ENCODE data around the gene MESP2.

Gene MESP2

DNA sequence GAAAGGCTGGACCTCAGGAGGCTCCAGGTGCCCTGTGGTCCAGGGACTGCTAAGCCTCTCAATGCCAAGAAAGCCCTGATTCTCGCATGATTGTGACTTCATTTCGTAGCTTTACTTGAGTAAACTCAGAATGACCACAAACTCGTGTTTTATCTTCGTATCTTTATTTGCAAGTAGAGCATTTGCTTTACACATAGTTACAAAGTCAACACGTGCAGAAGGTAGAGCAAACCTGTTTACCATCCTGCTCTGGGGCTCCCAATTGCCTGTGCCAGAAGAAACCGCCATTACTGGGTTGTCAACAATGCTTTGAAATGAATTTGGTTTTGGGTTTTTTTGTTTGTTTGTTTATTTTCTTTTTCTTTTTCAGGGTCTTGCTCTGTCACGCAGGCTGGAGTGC, 19.2 kb upstream of the MESP2 start:
- no peak for DNase-seq (ENCODE audit: low read depth)

- no peak for DNase-seq (ENCODE audit: low read depth)
These were observed 17.8 kb upstream of the MESP2 start for GRCh38 chr15:89758283-89758682.

DNA sequence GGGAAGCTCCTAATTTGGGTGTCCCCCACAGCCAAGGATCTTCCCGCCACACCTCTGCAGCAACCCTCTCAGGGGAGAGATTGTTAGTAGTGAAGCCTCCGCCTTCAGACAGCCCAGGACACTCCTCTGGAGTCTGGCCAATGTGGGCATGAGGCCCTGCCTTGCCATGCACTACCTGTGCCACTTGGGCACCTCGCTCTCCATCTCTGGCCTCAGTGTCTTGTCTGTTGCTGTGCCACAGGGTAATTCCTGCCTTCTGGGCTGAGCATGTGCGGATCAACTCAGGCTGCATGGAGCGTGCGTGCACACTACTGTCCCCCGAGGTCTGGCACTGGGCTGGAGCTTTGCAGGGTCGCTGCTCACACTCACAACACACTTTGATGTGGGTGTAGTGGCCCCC, 17.2 kb upstream of the MESP2 start:
- DNase-seq (ENCODE audit: low read depth) = no peak

DNA sequence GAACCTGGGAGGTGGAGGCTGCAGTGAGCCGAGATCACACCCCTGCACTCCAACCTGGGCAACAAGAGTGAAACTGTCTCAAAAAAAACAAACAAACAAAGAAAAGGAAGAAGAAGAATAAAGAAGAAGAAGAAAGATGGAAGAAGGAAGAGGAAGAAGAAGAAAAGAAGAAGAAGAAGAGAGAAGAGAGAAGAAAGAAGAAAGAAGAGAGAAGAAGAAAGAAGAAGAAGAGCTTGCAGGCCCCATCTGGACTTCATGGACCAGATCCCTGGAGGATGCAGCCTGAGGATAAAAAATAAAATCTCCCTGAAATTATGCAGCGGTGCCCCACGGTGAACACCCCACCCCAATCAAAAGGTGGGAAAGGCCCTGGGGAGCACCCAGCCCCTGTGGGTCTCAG, 16.3 kb upstream of the MESP2 start:
- DNase-seq (ENCODE audit: low read depth) = no peak

GRCh38 chr15:89760303-89761008, 15.7 kb upstream of the MESP2 start:
- DNase-seq (ENCODE audit: low read depth) = peak; percentile 51

DNA sequence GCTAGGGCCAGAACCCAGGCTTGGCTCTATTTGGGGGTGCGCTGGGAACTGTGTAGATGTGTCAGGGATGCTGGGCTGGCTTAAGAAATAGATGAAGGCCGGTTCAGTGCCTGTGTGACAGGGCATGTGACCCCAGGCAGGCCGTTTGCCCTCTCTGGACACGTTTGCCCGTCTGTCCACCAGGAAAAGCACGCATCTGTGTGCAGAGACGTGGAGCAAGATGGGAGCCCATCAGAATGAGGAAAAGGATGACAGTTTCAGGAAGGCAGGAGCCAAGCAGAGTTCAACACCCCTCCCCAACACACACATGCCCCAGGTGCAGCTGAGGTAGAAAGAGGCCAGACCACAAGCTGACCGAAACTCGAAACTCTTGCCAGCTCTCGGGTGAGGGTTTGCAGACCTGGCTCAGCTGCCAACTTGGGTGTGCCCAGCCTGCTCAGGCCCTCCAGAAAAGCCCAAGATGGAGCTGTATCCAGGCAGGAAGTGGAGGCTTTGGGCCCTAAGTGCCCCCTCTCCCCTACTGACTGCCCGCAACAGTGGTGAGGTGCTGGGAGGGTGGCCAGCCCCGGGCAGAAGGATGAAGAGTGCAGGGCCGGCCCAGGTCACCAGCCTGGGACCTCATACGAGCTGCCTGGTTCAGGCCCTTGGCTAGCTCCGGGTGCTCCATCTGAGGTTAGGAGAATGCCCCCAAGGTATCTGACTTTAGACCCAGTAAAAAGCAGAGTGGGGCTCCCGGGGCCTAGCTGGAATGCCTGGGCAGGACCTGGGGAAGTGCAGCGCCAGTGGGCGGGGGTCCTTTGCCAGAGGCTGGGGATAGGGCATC, 14.9 kb upstream of the MESP2 start:
- no peak for DNase-seq (ENCODE audit: low read depth)

DNA sequence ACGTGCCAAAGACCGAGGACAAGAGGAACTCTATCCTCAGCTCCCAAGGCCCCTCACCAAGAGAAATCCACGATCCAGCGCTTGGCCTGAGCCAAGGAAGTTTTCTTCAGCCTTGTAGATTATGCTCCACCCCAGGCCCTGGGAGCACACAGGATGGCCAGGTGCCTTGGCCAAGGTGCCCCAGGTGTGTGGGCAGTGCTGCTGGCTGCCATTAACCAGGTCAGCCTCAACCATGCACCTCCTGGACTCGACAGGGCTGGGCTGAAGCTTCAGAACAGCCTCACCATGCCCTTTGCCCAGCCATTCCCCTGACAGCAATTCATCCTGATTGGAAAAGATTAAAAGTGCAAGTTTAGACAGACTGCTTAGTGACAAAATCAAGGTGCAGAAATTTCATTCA, 14.2 kb upstream of the MESP2 start:
- no peak for DNase-seq (ENCODE audit: low read depth)

DNA sequence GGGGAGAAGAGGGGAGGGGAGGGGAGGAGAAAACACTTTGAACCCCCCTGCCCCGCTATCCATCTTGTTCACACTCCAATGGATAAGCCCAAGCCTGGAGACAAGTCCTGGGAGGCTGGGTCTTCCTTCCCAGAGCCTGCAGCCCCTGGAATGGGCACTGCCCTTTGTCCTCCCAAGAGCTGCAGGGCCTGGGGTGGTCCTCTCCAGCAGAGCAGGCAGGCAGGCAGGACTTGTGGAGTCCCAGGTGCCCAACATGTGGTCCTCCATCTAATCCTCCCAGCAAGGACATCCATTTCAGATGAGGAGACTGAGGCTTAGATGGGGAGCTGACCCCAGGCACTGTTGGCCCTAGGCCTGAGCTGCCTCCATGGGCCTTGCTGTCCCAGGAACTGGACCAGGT, 10.4 kb upstream of the MESP2 start:
- DNase-seq (ENCODE audit: low read depth) = no peak

DNA sequence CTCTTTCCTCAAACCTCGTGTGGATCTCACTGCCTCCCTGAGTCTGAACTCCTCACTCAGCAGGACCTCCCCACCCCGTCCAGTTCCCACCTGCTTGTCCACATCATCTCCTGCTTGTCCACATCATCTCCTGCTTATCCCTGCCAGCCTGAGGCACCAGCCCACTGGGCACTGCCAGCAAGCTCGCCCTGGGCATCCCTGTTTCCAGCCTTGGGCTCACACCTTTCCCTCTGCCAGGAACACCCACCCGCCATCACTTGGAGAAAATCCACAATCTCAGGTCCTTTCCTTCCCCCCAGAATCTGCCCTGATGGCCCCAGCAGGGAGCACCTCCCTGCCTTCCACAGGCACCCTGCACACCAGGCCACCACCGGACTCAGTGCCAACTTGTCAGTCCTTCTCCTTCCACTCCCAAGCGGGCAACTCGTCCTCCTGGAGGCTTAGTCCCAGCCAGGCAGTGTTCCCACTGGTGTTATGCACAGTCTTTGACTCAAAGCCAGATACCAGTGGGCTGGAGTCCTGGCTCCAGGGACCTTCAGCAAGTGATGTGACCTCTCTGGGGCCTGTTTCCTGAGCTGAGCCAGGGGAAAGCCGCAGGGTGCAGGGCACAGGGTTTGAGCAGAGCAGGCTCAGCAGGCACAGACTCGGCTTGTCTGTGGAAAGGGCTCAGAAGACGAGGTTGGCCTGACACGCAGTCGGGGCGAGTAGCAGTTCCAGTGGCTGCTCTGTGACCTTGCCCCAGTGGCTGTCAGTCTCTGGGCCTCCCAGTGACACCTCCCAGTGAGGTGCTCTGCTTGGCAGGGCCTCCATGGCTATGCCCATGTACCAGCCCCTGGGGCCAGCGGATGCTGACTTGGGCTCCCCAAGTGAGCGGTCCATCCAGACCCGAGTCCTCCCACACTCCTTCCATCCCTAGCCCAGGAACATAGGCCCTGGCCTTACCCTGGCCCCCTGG, 9.5 kb upstream of the MESP2 start:
- DNase-seq (ENCODE audit: low read depth) = no peak

DNA sequence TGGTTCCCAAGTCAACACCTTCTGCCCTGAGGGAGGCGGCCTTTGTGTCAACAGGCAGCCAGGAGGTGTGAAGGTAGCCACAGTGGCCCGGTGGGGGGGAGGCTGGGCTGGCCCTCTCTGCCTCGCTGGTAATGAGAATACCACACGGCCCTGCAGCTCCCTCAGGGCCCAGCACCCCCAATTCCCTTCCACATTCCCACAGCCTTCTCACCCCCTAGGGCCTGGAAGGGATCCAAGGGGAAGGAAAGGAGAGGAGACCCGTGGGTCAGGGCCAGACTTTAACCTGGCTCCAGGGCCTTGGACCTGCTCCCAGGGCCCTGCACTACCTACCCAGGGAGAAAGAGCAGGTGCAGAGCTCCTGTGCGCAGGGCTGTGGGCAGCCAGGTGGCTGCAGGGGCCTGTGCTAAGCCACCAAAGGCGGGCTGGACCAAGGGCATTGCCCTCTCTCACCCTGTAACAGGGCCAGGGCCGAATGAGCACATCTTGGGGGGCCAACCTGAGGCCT, 8.7 kb upstream of the MESP2 start:
- DNase-seq (ENCODE audit: low read depth) = no peak

DNA sequence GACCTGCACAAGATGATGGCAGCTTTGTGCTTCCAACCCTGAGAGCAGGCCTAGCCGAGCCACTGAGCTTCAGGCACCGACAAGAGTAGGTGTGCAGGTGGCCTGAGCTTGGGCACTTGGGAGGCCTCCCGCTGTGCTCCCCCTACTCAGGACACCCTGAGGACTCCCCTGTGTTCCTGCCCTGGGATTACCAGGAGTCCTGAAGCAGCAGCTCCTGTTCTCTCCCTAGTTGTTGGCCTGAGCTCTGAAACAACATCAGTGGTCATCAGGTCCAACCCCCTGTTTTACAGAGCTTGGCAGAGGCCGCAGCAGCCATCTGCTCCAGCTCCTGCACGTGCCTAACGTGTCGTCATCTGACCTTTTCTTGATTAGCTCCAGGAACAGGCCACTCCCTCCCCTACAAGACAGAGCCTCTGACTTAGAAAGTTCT, 8.0 kb upstream of the MESP2 start:
- DNase-seq (ENCODE audit: low read depth) = no peak

DNA sequence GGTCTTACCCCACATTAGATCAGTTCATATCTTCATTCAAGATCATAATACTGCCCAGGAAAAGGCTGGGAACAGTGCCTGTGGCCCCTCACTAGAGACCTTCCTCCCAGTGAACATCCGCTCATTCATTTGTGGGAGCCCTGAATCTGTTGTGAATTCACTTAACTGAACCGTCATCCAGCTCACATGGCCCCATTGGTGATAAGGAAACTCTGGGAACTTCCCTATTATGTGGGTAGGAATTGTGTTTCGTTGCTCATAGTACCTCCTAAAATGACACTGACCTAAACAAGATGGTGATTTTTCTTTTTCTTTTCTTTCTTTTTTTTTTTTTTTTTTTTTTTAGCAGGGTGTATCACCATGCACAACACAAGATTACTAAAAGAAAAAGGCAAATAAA, 6.8 kb upstream of the MESP2 start:
- DNase-seq (ENCODE audit: low read depth) = no peak

GRCh38 chr15:89770041-89770440, 6.1 kb upstream of the MESP2 start:
- DNase-seq (ENCODE audit: low read depth) = no peak

GRCh38 chr15:89772932-89773583, 3.1 kb upstream of the MESP2 start:
- DNase-seq (ENCODE audit: low read depth) = no peak

DNA sequence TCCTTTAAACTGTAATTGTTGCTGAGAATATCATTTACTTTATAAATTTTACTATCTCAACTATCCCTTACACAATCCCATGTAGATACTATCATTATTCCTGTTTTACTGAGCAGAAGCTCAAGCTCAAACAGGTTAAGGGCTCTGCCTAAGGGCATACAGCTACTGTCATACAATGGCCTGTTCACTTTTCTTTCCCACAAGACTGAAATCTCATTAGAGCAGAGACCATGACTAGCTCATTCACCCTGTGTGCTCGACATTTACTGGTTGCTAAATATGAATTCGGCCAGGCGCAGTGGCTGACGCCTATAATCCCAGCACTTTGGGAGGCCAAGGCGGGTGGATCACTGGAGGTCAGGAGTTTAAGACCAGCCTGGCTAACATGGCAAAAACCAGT, 1.6 kb upstream of the MESP2 start:
- DNase-seq (ENCODE audit: low read depth) = no peak

- no peak for DNase-seq (ENCODE audit: low read depth)
These were observed 317 bp upstream of the MESP2 start for GRCh38 chr15:89775815-89776214.

DNA sequence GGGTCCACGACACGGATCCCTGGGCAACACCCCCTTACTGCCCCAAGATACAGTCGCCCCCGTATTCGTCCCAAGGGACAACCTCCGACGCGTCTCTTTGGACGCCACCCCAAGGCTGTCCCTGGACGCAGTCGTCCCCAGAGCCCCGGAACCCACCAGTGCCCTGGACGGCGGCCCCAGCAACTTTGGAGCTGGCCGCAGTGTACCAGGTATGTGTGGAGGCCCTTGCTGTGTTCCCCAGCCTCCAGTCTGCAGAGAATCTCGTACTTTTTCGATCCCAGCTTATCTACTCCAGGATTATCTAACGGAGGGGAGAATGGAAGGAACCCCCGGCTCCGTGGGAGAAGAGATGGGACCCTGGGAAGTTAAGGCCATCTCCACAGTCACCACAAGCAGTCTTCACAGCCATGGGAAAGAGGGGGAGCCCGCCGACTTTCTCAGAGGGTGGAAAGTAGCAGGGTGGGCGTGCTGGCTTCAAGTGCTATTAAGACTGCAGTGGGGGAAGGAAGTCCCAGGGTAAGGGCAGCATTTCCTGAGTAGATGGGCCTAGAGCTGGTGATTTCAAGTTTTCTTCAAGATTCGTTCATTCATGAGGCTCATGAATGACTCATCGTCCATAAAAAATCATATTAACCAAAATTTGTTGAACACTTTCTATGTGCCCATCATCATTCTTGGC, 1.1 kb downstream of the MESP2 start:
- DNase-seq (ENCODE audit: low read depth) = no peak

GRCh38 chr15:89777782-89778380, 1.7 kb downstream of the MESP2 start:
- DNase-seq (ENCODE audit: low read depth) = no peak

DNA sequence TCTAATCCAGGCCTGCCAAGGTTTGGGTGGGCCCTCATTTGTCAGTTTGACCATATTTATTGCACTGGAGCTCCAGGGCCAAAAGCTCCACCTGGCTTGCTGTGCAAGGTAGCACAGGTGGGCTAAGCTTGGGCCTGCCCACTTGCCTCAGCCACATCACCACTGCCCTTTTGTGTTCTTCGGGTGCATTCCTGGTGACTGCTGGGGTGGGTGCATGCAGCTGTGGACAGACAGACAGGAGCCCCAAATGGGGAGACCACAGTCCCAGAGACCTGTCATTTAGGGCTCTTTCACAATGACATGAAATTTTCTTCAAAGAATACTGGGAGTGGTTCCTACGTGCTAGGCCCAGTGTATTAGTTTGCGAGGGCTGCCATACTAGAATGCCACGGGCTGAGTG, 2.7 kb downstream of the MESP2 start:
- DNase-seq (ENCODE audit: low read depth) = no peak

GRCh38 chr15:89780601-89781000, 4.5 kb downstream of the MESP2 start:
- no peak for DNase-seq (ENCODE audit: low read depth)

DNA sequence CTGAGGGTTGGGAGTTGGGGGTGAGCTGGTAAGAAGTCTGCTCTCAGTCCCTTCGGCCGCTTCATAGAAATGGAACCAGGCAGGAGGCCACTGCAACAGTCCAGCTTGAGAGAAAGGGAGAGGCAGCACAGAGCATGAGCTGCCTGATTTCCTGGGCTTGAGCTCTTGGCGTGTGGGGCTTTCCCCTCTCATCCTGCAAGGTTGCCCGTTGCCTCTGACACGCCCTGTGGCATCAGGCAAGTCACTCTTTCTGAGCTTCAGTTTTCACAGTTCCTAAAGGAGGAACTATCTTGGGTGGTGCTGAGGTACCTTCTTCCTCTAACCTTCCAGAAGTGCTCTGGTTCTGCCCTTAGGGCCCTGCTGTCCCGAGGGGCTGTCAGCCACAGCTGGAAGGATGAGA, 4.9 kb downstream of the MESP2 start:
- no peak for DNase-seq (ENCODE audit: low read depth)

Data from activated T-cell treated with anti-CD3 and anti-CD28 coated beads for 24 hours (primary cell).